ENCODE data around the gene P2RY11.

DNA sequence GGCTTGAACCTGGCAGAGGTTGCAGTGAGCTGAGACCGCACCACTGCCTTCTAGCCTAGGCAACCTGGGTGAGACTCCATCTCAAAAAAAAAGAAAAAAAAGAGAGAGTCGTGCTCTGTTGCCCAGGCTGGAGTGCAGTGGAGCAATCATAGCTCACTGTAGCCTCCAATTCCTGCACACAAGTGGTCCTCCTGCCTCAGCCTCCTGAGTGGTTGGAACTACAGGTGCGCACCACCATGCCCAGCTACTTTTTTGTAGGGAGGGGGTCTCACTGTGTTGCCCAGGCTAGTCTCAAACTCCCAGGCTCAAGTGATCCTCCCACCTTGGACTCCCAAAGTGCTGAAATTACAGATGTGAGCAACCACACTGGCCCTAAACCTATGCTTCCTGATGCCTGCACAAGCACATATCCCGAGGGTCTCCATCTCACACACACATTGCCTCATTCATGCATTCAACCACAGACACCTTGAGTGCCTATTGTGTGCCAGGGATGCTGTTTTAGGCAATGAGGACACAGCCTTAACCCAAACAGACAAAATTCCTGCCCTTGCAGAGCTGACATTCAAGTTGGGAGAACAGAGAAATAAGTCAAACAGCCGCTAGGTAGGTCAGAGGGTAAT lies 11.2 kb upstream of the P2RY11 start:
- no peak for TF ChIP-seq EZH2 (IDR thresholded peaks at IDR 0.05; ENCODE audit: low read depth)
- TF ChIP-seq, protein P1, sequence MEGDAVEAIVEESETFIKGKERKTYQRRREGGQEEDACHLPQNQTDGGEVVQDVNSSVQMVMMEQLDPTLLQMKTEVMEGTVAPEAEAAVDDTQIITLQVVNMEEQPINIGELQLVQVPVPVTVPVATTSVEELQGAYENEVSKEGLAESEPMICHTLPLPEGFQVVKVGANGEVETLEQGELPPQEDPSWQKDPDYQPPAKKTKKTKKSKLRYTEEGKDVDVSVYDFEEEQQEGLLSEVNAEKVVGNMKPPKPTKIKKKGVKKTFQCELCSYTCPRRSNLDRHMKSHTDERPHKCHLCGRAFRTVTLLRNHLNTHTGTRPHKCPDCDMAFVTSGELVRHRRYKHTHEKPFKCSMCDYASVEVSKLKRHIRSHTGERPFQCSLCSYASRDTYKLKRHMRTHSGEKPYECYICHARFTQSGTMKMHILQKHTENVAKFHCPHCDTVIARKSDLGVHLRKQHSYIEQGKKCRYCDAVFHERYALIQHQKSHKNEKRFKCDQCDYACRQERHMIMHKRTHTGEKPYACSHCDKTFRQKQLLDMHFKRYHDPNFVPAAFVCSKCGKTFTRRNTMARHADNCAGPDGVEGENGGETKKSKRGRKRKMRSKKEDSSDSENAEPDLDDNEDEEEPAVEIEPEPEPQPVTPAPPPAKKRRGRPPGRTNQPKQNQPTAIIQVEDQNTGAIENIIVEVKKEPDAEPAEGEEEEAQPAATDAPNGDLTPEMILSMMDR (conservative IDR thresholded peaks at IDR 0.05): no peak

Measured in PC-9 (cell line).